Measurements from ENCODE around the gene RABGAP1L. TPM values are rescaled to one million over a fixed set of nuclear protein-coding genes. Genes with fewer than 3 reads are reported as not detected.
A peak's percentile ranks its signal among the peaks of the same experiment; 100 is the strongest.

RABGAP1L gene
- total RNA-seq, 2 donors from 2014 or later, result 51.4 to 124 TPM

GRCh38 chr1:174156437-174156836 is 2.9 kb upstream of the RABGAP1L start:
- Histone ChIP-seq H3K4me3 (no peak overlapping the region), H3K9me3 (no peaks in the 10 kb centered on the region), H3K36me3 (replicated peaks in 1 of 2; ENCODE audit: insufficient read depth in 1 of 2, low read depth in 2 of 2) (no peaks in the 10 kb centered on the region), H3K27ac (no peak overlapping the region), H3K4me1 (peaks cover 10% of the 10 kb centered on the region), H3K27me3 (no peaks in the 10 kb centered on the region)
- 94 to 95% methylated on average over 1 of the region's 1 CpG for WGBS, 2 donors
- intact Hi-C loops (cut with DNase I), result no loop called here
- TF ChIP-seq POLR2A (IDR thresholded peaks at IDR 0.05), result no peak
- TF ChIP-seq CTCF (IDR thresholded peaks at IDR 0.05), result no peak
- DNase-seq (no peak), ATAC-seq (no peak)

GRCh38 chr1:174157157-174157806 is 2.0 kb upstream of the RABGAP1L start:
- no peaks in the 10 kb centered on the region for H3K9me3 ChIP-seq
- WGBS, 2 donors, result 73 to 80% methylated on average over 3 of the region's 3 CpGs
- intact Hi-C loops (cut with DNase I), result no loop called here

GRCh38 chr1:174158767-174159251 is 511 bp upstream of the RABGAP1L start:
- Histone ChIP-seq H3K36me3 (replicated peaks in 1 of 2; ENCODE audit: insufficient read depth in 1 of 2, low read depth in 2 of 2) (no peaks in the 10 kb centered on the region), H3K4me3 (peak overlapping the region; percentile 31 to 88), H3K27me3 (no peaks in the 10 kb centered on the region), H3K4me1 (peaks cover 10% of the 10 kb centered on the region), H3K9me3 (no peaks in the 10 kb centered on the region), H3K27ac (peak overlapping the region; percentile 48 to 93 (median 90))
- ATAC-seq (peak; percentile 0), DNase-seq (no peak)
- no peak for TF ChIP-seq CTCF (IDR thresholded peaks at IDR 0.05)
- peak in 1 of 3 donors; percentile 61 for TF ChIP-seq POLR2A (IDR thresholded peaks at IDR 0.05)
- intact Hi-C loops (cut with DNase I), result no loop called here
- 0 to 3% methylated on average over 12 to 23 of the region's 23 CpGs for WGBS, 2 donors

More at GRCh38 chr1:174157157-174157806, 2.0 kb upstream of the RABGAP1L start:
- Histone ChIP-seq H3K4me3 (no peak overlapping the region), H3K27ac (no peak overlapping the region), H3K4me1 (peaks cover 10% of the 10 kb centered on the region), H3K36me3 (replicated peaks in 1 of 2; ENCODE audit: insufficient read depth in 1 of 2, low read depth in 2 of 2) (no peaks in the 10 kb centered on the region), H3K27me3 (no peaks in the 10 kb centered on the region)
- TF ChIP-seq POLR2A (IDR thresholded peaks at IDR 0.05), result no peak
- no peak for TF ChIP-seq CTCF (IDR thresholded peaks at IDR 0.05)
- DNase-seq (no peak), ATAC-seq (no peak)

GRCh38 chr1:174160109-174160473 is 771 bp downstream of the RABGAP1L start:
- Histone ChIP-seq H3K36me3 (replicated peaks in 1 of 2; ENCODE audit: insufficient read depth in 1 of 2, low read depth in 2 of 2) (no peaks in the 10 kb centered on the region), H3K9me3 (no peaks in the 10 kb centered on the region), H3K4me3 (peak overlapping the region; percentile 50 to 88), H3K4me1 (peaks cover 16% of the 10 kb centered on the region), H3K27ac (peak overlapping the region; percentile 66 to 93 (median 90)), H3K27me3 (no peaks in the 10 kb centered on the region)
- TF ChIP-seq POLR2A (IDR thresholded peaks at IDR 0.05), result no peak
- TF ChIP-seq CTCF (IDR thresholded peaks at IDR 0.05), result no peak
- WGBS, 2 donors, result 0 to 1% methylated on average over 14 of the region's 14 CpGs
- DNase-seq, result peak; percentile 60 to 70 (median 64)
- intact Hi-C loops (cut with DNase I), result no loop called here
- peak; percentile 34 for ATAC-seq

- WGBS, 2 donors, result 64 to 73% methylated on average over 5 of the region's 5 CpGs
- intact Hi-C loops (cut with DNase I), result no loop called here
- H3K27ac ChIP-seq, result peak overlapping the region in 3 of 4 donors; percentile 89 to 93 (median 92)
Observed at GRCh38 chr1:174160603-174161002, 1.3 kb downstream of the RABGAP1L start.

More at GRCh38 chr1:174160603-174161002, 1.3 kb downstream of the RABGAP1L start:
- no peak for DNase-seq
- ATAC-seq, result no peak
- Histone ChIP-seq H3K36me3 (replicated peaks in 1 of 2; ENCODE audit: insufficient read depth in 1 of 2, low read depth in 2 of 2) (no peaks in the 10 kb centered on the region), H3K4me1 (peaks cover 16% of the 10 kb centered on the region), H3K4me3 (no peak overlapping the region), H3K27me3 (no peaks in the 10 kb centered on the region), H3K9me3 (no peaks in the 10 kb centered on the region)
- TF ChIP-seq POLR2A (IDR thresholded peaks at IDR 0.05), result no peak
- no peak for TF ChIP-seq CTCF (IDR thresholded peaks at IDR 0.05)

All from body of pancreas (tissue), 4 donors.